Left colon (tissue), 2 donors: Measurements from ENCODE around the gene PGAM2. TPM values are rescaled to one million over a fixed set of nuclear protein-coding genes. Genes with fewer than 3 reads are reported as not detected.
A peak's percentile ranks its signal among the peaks of the same experiment; 100 is the strongest.
"Not testable (repeated sequence)": the region's sequence is repeated elsewhere in the genome, so short reads cannot be mapped to it uniquely, and the experiment has no call there.

Experiments
- ATAC-seq: fragments of 200-7000 bp; cut with Tn5 transposase; one replicate; pipeline ENCODE4 v1.9.1; 2020; ENCODE audit warnings: mild to moderate bottlenecking, moderate library complexity
- DNase-seq, 2 donors: peaks; one replicate each; pipeline ENCODE4 v3.0.0-alpha.2; 2020
- intact Hi-C, 2 donors: fragments of 100-400 bp; cut with DNase I in 1 of 2; cut with micrococcal nuclease in 1 of 2; formaldehyde crosslinking; loops; one replicate each; pipeline versions ENCODE4 v1.11.2 to v1.14.0; 2022; cut with DNase I, micrococcal nuclease
- total RNA-seq, 2 donors: library from RNA; stranded (reverse); fragmentation: NEBNext Ultra II Directional; extraction: Animal tissue kit (Norgen Biotek cat#: 25700); gene quantifications; one replicate each; pipeline ENCODE4 v1.2.1, GENCODE V29; 2021
- donor health status: DM: no; HTN: no; CAD: no.
- donor health status: DM: yes; HTN: yes; CAD: no.

Gene PGAM2
- total RNA-seq, 2 donors from 2014 or later, result 0.58 to 0.64 TPM

GRCh38 chr7:44042221-44042620 is 23.1 kb downstream of the PGAM2 start:
- intact Hi-C loops, result no loop called here
- ATAC-seq, result no peak

GRCh38 chr7:44040493-44040891 is 24.9 kb downstream of the PGAM2 start:
- DNase-seq (peak in 1 of 2 donors; percentile 62), ATAC-seq (peak; percentile 31)
- intact Hi-C loops, result not testable (repeated sequence)

More at GRCh38 chr7:44042221-44042620, 23.1 kb downstream of the PGAM2 start:
- DNase-seq, result no peak

- intact Hi-C loops, DNase-seq: not testable (repeated sequence)
- ATAC-seq, result peak; percentile 0
These were observed 25.4 kb downstream of the PGAM2 start for GRCh38 chr7:44039800-44040492.

GRCh38 chr7:44038961-44039558 is 26.3 kb downstream of the PGAM2 start:
- ATAC-seq, result peak; percentile 74
- intact Hi-C loops, result not testable (repeated sequence)
- DNase-seq, result peak; percentile 97 to 99

- ATAC-seq, DNase-seq: not testable (repeated sequence)
These were observed 26.8 kb downstream of the PGAM2 start for GRCh38 chr7:44038553-44038952.

GRCh38 chr7:44037951-44038350 is 27.4 kb downstream of the PGAM2 start:
- intact Hi-C loops, result not testable (repeated sequence)

More at GRCh38 chr7:44038553-44038952, 26.8 kb downstream of the PGAM2 start:
- intact Hi-C loops, result not testable (repeated sequence)

GRCh38 chr7:44036364-44036763 is 29.0 kb downstream of the PGAM2 start:
- intact Hi-C loops, result not testable (repeated sequence)
- peak; percentile 56 for ATAC-seq
- peak in 1 of 2 donors; percentile 66 for DNase-seq

More at GRCh38 chr7:44037951-44038350, 27.4 kb downstream of the PGAM2 start:
- peak; percentile 14 for ATAC-seq
- not testable (repeated sequence) for DNase-seq

- ATAC-seq, intact Hi-C loops, DNase-seq: not testable (repeated sequence)
These were observed 31.2 kb downstream of the PGAM2 start for GRCh38 chr7:44033971-44034844.

GRCh38 chr7:44032031-44032430 is 33.3 kb downstream of the PGAM2 start:
- intact Hi-C loops, ATAC-seq, DNase-seq: not testable (repeated sequence)

GRCh38 chr7:44031319-44031718 is 34.0 kb downstream of the PGAM2 start:
- DNase-seq, ATAC-seq, intact Hi-C loops: not testable (repeated sequence)

GRCh38 chr7:44030029-44030428 is 35.3 kb downstream of the PGAM2 start:
- DNase-seq, result not testable (repeated sequence)
- peak; percentile 40 for ATAC-seq

GRCh38 chr7:44029433-44029832 is 35.9 kb downstream of the PGAM2 start:
- intact Hi-C loops, DNase-seq, ATAC-seq: not testable (repeated sequence)

More at GRCh38 chr7:44030029-44030428, 35.3 kb downstream of the PGAM2 start:
- intact Hi-C loops, result not testable (repeated sequence)

GRCh38 chr7:44022796-44023467 is 42.4 kb downstream of the PGAM2 start:
- intact Hi-C loops, DNase-seq: not testable (repeated sequence)

GRCh38 chr7:44022069-44022468 is 43.3 kb downstream of the PGAM2 start:
- peak; percentile 43 for ATAC-seq
- intact Hi-C loops, result not testable (repeated sequence)

More at GRCh38 chr7:44022796-44023467, 42.4 kb downstream of the PGAM2 start:
- not testable (repeated sequence) for ATAC-seq

GRCh38 chr7:44019825-44020224 is 45.5 kb downstream of the PGAM2 start:
- ATAC-seq, intact Hi-C loops, DNase-seq: not testable (repeated sequence)

More at GRCh38 chr7:44022069-44022468, 43.3 kb downstream of the PGAM2 start:
- not testable (repeated sequence) for DNase-seq

- peak; percentile 97 to 99 for DNase-seq
- ATAC-seq, result peak; percentile 94
- intact Hi-C loops, result not testable (repeated sequence)
These were observed 46.2 kb downstream of the PGAM2 start for GRCh38 chr7:44018857-44019807.

GRCh38 chr7:44015090-44015489 is 50.3 kb downstream of the PGAM2 start:
- intact Hi-C loops, ATAC-seq: not testable (repeated sequence)

More at GRCh38 chr7:44015090-44015489, 50.3 kb downstream of the PGAM2 start:
- not testable (repeated sequence) for DNase-seq
